Esophagus squamous epithelium (tissue), 4 donors: ENCODE measurements around the gene KRT78.

Source experiments
- CTCF ChIP-seq, 6 experiments: fragments of 450-650 bp in 4 of 6; fragments of 200-600 bp in 2 of 6; sonication (generic) in 2 of 6; IDR thresholded peaks; one replicate each; pipeline ENCODE4 v1.5.1; 2016 to 2019; ENCODE audit warnings: antibody characterized with exemption in 6 of 6, mild to moderate bottlenecking in 4 of 6, moderate library complexity in 4 of 6
- POLR2A ChIP-seq, 4 donors: fragments of 450-650 bp; IDR thresholded peaks; one replicate each; pipeline ENCODE4 v1.6.1; 2017; ENCODE audit warnings: antibody characterized with exemption in 4 of 4, mild to moderate bottlenecking in 4 of 4, moderate library complexity in 3 of 4

DNA sequence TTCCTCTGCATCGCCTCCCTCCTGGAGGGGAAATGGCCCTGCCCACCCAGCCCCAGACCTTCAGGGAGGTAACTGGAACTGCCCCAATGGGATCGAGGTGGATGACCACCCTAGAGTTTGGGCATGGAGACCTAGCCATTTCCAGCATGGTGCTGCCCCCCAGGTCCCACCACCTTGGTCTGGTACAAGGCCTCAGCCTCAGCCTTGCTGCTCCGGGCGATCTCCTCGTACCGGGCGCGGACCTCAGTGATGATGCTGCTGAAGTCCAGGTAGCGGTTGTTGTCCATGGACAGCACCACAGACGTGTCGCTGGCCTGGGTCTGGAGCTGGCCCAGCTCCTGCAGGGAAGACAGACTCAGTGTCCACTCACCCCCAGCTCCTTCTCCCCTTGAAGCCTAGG, 4.4 kb downstream of the KRT78 start:
- TF ChIP-seq POLR2A (IDR thresholded peaks at IDR 0.05) (no peak), CTCF (IDR thresholded peaks at IDR 0.05) (no peak)
